Measurements from ENCODE around the gene TMEM184C. TPM values are rescaled to one million over a fixed set of nuclear protein-coding genes. Genes with fewer than 3 reads are reported as not detected.

Gene TMEM184C
- total RNA-seq, 1 experiment from 2014 or later = 23.3 TPM

DNA sequence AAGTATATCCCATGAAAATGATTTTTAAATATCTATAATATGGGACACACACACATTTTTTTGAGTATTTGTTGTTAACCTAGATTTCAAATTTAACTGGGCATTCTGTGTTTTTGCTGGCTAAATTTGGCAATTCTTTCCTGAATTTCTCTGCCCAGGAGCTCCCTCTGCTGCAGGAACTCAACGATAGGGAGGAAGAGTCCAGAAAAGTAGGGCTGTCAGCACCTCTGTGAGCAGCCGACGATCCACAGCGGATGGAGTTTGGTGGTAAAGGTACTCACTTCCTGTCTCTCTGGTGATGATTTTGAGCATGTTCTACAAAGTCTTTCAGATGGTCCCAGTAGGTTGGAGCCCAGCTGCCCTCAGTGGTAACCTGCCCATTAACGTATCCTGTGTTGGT, 23.1 kb upstream of the TMEM184C start:
- intact Hi-C loops (cut with micrococcal nuclease; ENCODE audit: unreplicated experiment) = loop anchor here (5.0 to 10.0 kb wide), 2 partner anchors 299 to 577 kb away; no protein-coding TSS in a partner anchor
- H3K36me3 Mint-ChIP-seq (ENCODE audit: insufficient read depth, unreplicated experiment) = no peaks in the 10 kb centered on the region
- BruUV-seq (replicated peaks) = no TSS peak
- peaks cover 22% of the 10 kb centered on the region for H3K4me1 Mint-ChIP-seq (ENCODE audit: low read depth, unreplicated experiment)
- TF ChIP-seq, protein P1, sequence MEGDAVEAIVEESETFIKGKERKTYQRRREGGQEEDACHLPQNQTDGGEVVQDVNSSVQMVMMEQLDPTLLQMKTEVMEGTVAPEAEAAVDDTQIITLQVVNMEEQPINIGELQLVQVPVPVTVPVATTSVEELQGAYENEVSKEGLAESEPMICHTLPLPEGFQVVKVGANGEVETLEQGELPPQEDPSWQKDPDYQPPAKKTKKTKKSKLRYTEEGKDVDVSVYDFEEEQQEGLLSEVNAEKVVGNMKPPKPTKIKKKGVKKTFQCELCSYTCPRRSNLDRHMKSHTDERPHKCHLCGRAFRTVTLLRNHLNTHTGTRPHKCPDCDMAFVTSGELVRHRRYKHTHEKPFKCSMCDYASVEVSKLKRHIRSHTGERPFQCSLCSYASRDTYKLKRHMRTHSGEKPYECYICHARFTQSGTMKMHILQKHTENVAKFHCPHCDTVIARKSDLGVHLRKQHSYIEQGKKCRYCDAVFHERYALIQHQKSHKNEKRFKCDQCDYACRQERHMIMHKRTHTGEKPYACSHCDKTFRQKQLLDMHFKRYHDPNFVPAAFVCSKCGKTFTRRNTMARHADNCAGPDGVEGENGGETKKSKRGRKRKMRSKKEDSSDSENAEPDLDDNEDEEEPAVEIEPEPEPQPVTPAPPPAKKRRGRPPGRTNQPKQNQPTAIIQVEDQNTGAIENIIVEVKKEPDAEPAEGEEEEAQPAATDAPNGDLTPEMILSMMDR (IDR thresholded peaks at IDR 0.05; ENCODE audit: unreplicated experiment) = no peak
- H3K27me3 Mint-ChIP-seq (ENCODE audit: unreplicated experiment) = no peaks in the 10 kb centered on the region
- H3K4me3 Mint-ChIP-seq (ENCODE audit: low read depth, unreplicated experiment) = no peak overlapping the region
- CTCF ChIA-PET = interaction anchor here (0.8 to 1.5 kb wide), 2 partner anchors 273 to 575 kb away, joined by 3 read pairs; no protein-coding TSS in a partner anchor
- H3K27ac Mint-ChIP-seq (ENCODE audit: unreplicated experiment) = no peak overlapping the region
- H3K9me3 Mint-ChIP-seq (ENCODE audit: low read depth, unreplicated experiment) = no peaks in the 10 kb centered on the region
- DNase-seq = no peak

DNA sequence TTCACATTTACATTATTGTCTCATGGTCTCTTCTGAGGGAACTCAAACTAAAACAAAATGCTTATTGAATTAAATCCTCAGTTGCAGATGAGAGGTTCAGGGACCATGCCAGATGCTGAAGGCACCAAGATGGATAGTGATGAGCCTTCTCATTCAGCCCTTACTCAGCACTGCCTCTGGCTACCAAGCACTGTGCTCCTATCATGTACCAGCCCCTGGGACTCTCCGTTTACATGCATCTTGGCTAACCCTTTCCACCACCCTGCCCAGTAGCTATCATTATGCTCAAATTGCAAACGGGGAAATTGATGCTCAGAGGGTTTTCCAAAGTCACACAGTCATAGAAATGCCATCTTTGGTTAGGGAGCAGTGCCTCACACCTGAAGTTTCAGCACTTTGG, 22.6 kb upstream of the TMEM184C start:
- intact Hi-C loops (cut with micrococcal nuclease; ENCODE audit: unreplicated experiment) = loop anchor here (5.0 to 10.0 kb wide), 2 partner anchors 300 to 577 kb away; no protein-coding TSS in a partner anchor
- TF ChIP-seq, protein P1 (IDR thresholded peaks at IDR 0.05; ENCODE audit: unreplicated experiment) = no peak
- Mint-ChIP-seq H3K4me1 (ENCODE audit: low read depth, unreplicated experiment) (peaks cover 24% of the 10 kb centered on the region), H3K9me3 (ENCODE audit: low read depth, unreplicated experiment) (no peaks in the 10 kb centered on the region), H3K4me3 (ENCODE audit: low read depth, unreplicated experiment) (no peak overlapping the region), H3K27ac (ENCODE audit: unreplicated experiment) (no peak overlapping the region), H3K27me3 (ENCODE audit: unreplicated experiment) (no peaks in the 10 kb centered on the region), H3K36me3 (ENCODE audit: insufficient read depth, unreplicated experiment) (no peaks in the 10 kb centered on the region)
- CTCF ChIA-PET = interaction anchor here (0.8 to 1.5 kb wide), 2 partner anchors 272 to 576 kb away, joined by 3 read pairs; no protein-coding TSS in a partner anchor
- DNase-seq = no peak
- BruUV-seq (replicated peaks) = no TSS peak

DNA sequence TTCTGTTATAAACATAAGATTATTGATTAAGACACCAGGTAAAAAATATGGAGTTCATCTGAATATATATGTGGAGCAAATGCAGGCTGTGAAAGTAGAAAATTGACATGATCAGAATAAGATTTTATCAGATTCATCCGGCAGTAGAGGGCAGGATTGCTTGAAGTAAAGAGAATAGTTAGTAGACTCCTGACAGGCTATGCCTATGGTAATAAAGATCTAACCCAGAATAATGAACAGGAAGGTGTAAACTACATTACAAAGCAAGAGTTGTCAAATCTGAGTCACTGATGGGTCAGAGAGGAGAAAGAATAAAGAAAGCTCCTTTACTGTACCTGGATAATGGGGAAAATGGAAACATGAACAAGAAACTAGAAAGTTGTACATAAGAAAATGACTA, 20.8 kb upstream of the TMEM184C start:
- H3K27ac Mint-ChIP-seq (ENCODE audit: unreplicated experiment) = peak overlapping the region; percentile 74
- no peak overlapping the region for H3K4me3 Mint-ChIP-seq (ENCODE audit: low read depth, unreplicated experiment)
- CTCF ChIA-PET = interaction anchor here (1.8 to 2.2 kb wide), 2 partner anchors 21 to 271 kb away, joined by 7 to 10 read pairs; partner anchors contain the start of gene TMEM184C
- no peaks in the 10 kb centered on the region for H3K9me3 Mint-ChIP-seq (ENCODE audit: low read depth, unreplicated experiment)
- H3K4me1 Mint-ChIP-seq (ENCODE audit: low read depth, unreplicated experiment) = peaks cover 27% of the 10 kb centered on the region
- intact Hi-C loops (cut with micrococcal nuclease; ENCODE audit: unreplicated experiment) = loop anchor here (1.0 to 10.0 kb wide), 3 partner anchors 20 to 302 kb away; partner anchors contain the start of gene TMEM184C
- H3K36me3 Mint-ChIP-seq (ENCODE audit: insufficient read depth, unreplicated experiment) = no peaks in the 10 kb centered on the region
- no peak for DNase-seq
- BruUV-seq (replicated peaks) = no TSS peak
- H3K27me3 Mint-ChIP-seq (ENCODE audit: unreplicated experiment) = no peaks in the 10 kb centered on the region
- TF ChIP-seq, protein P1 (IDR thresholded peaks at IDR 0.05; ENCODE audit: unreplicated experiment) = no peak

DNA sequence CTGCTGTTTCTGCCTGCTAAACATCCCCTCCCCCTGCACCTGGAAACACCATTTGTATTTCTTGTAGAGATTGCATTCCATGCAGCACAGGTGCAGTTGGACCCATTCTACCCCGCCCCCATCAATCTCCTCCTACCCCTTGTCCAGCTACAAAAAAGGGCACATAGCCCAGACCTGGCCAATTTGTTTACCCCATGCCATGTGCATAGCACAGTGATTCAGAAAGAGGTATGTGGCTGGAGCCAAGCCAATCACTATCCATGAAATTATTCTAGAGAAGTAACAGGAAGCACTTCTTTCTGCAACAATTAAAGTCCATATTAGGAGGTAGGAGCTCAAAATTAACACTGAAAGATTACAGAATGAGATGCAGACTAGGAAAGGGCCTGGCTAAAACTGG, 20.2 kb upstream of the TMEM184C start:
- Mint-ChIP-seq H3K36me3 (ENCODE audit: insufficient read depth, unreplicated experiment) (no peaks in the 10 kb centered on the region), H3K4me3 (ENCODE audit: low read depth, unreplicated experiment) (no peak overlapping the region), H3K27ac (ENCODE audit: unreplicated experiment) (peak overlapping the region; percentile 74), H3K9me3 (ENCODE audit: low read depth, unreplicated experiment) (no peaks in the 10 kb centered on the region), H3K4me1 (ENCODE audit: low read depth, unreplicated experiment) (peaks cover 27% of the 10 kb centered on the region), H3K27me3 (ENCODE audit: unreplicated experiment) (no peaks in the 10 kb centered on the region)
- TF ChIP-seq, protein P1 (IDR thresholded peaks at IDR 0.05; ENCODE audit: unreplicated experiment) = no peak
- no TSS peak for BruUV-seq (replicated peaks)
- DNase-seq = peak; percentile 67
- intact Hi-C loops (cut with micrococcal nuclease; ENCODE audit: unreplicated experiment) = loop anchor here (1.0 to 10.0 kb wide), 3 partner anchors 20 to 302 kb away; partner anchors contain the start of gene TMEM184C
- CTCF ChIA-PET = interaction anchor here (1.8 to 2.2 kb wide), 2 partner anchors 20 to 270 kb away, joined by 7 to 10 read pairs; partner anchors contain the start of gene TMEM184C

Measured in Calu3 (cell line).